ENCODE data around the gene BHLHE23.

GRCh38 chr20:62991863-62992262 is 14.9 kb downstream of the BHLHE23 start:
- TF ChIP-seq POLR2A (IDR thresholded peaks at IDR 0.05) (no peak), CTCF (IDR thresholded peaks at IDR 0.05) (no peak)

Data from vagina (tissue), 2 donors.